Mesendoderm (in vitro differentiated cells): ENCODE results near the gene ST6GALNAC4.

ENCODE experiments used
- DNase-seq: peaks from one replicate; pipeline ENCODE4 v3.0.0; 2013
- H2AK5ac ChIP-seq: 2 replicates; pipeline ENCODE4 v1.6.1; 2013; ENCODE audit warnings: low read length, inconsistent platforms
- H2BK120ac ChIP-seq: 2 replicates; pipeline ENCODE4 v1.6.1; 2013; ENCODE audit warnings: low read depth, mild to moderate bottlenecking, low read length, moderate library complexity, mixed read lengths
- H2BK15ac ChIP-seq: replicated peaks from 2 replicates; pipeline ENCODE4 v1.6.1; 2013; ENCODE audit warnings: low read depth, mild to moderate bottlenecking, moderate library complexity
- H2BK5ac ChIP-seq: 2 replicates; pipeline ENCODE4 v1.6.1; 2013; ENCODE audit warnings: low read length, inconsistent platforms
- H3K18ac ChIP-seq: 2 replicates; pipeline ENCODE4 v1.6.1; 2013; ENCODE audit warnings: mild to moderate bottlenecking, low read length, mixed read lengths
- H3K23ac ChIP-seq: one replicate; pipeline ENCODE4 v1.6.1; 2013; ENCODE audit warnings: low read length
- H3K27ac ChIP-seq: 2 replicates; pipeline ENCODE4 v1.5.1; 2013; ENCODE audit warnings: low read depth, mild to moderate bottlenecking, inconsistent platforms, low read length, moderate library complexity
- H3K27me3 ChIP-seq: 2 replicates; pipeline ENCODE4 v1.6.1; 2013; ENCODE audit warnings: low read length, control low read depth, mild to moderate bottlenecking, inconsistent platforms; ENCODE audit not compliant: insufficient read depth, poor library complexity
- H3K36me3 ChIP-seq: 2 replicates; pipeline ENCODE4 v1.6.1; 2013; ENCODE audit warnings: low read length, inconsistent platforms; ENCODE audit not compliant: control insufficient read depth, insufficient read depth
- H3K4ac ChIP-seq: one replicate; pipeline ENCODE4 v1.6.1; 2013; ENCODE audit warnings: low read depth, mild to moderate bottlenecking, low read length, moderate library complexity
- H3K4me1 ChIP-seq: 2 replicates; pipeline ENCODE4 v1.6.1; 2013; ENCODE audit warnings: low read depth, low read length, inconsistent platforms; ENCODE audit not compliant: control insufficient read depth
- H3K4me2 ChIP-seq: 2 replicates; pipeline ENCODE4 v1.6.1; 2013; ENCODE audit warnings: low read length
- H3K4me3 ChIP-seq: 2 replicates; pipeline ENCODE4 v1.5.1; 2013; ENCODE audit warnings: mild to moderate bottlenecking, low read length
- H3K56ac ChIP-seq: one replicate; pipeline ENCODE4 v1.6.1; 2013; ENCODE audit warnings: low read length
- H3K79me1 ChIP-seq: 2 replicates; pipeline ENCODE4 v1.6.1; 2013; ENCODE audit warnings: low read length, inconsistent platforms
- H3K79me2 ChIP-seq: 2 replicates; pipeline ENCODE4 v1.6.1; 2013; ENCODE audit warnings: mild to moderate bottlenecking, low read length; ENCODE audit not compliant: control insufficient read depth, insufficient read depth
- H3K9ac ChIP-seq: 2 replicates; pipeline ENCODE4 v1.6.1; 2013; ENCODE audit warnings: low read length, inconsistent platforms
- H4K5ac ChIP-seq: one replicate; pipeline ENCODE4 v1.6.1; 2013; ENCODE audit warnings: low read length
- H4K8ac ChIP-seq: one replicate; pipeline ENCODE4 v1.6.1; 2013; ENCODE audit warnings: low read depth, mild to moderate bottlenecking, control low read depth, low read length, moderate library complexity
- WGBS: extraction: QIAGEN DNeasy Blood & Tissue Kit; methylation state at CpG from one replicate; pipeline ENCODE4 v1.1.7; 2013; ENCODE audit warnings: low lambda C conversion rate, missing lambda C conversion rate; ENCODE audit not compliant: insufficient coverage; ENCODE audit errors: extremely low coverage; 5-methylcytosine and 5-hydroxymethylcytosine counted together

Gene ST6GALNAC4

DNA sequence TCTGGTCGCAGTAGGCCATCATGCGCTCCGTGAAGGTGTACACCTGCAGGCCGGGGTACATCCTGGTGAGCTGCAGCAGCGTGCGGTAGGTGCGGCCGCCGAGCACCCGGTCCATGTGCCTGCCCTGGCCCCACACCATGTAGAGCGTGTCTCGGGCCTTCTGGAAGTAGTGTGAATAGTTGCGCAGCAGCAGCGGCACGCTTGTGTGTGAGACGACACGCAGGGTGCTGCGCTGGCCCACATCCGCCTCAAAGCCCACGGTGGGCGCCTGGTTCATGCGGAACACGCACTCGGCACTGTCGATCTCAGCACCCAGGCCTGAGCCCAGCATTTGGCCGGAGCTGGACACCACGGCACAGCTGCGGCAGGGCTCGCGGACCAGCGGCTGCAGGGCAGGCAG is 4.5 kb downstream of the ST6GALNAC4 start:
- no peaks in the 10 kb centered on the region for H3K36me3 ChIP-seq
- no CpG with 5 or more reads among the region's 31 CpGs for WGBS
- no peak overlapping the region for H3K27ac ChIP-seq

DNA sequence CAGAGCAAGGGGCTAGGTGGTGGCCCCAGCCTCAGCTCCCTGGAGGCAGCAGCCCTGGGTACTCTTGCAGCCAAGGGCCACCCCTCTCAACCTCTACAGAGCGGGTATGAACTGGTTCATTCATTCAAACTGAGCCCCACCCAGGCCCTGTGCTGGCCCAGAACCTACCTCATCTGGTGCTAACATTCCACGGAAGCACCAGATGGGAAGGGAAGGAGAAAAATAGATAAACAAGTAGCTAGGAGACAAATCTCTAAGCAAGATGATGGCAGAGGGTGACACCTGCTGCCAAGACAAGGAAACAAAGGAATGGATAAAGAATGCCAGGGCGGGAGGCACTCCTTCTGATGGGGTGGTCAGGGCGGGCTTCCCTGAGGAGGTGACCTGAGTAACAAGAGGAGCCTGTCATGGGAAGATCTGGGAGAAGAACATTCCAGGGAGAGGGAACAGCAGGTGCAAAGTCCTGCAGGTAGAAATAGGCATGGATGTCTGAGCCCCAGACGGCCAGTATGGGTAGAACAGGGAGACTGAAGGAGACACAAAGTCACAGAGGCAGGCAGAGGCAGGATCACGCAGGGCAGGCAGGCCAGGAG is 6.1 kb downstream of the ST6GALNAC4 start:
- H3K4ac ChIP-seq, result no peak overlapping the region
- no peaks in the 10 kb centered on the region for H3K79me2 ChIP-seq
- H2BK15ac ChIP-seq, result no peak overlapping the region
- H3K27me3 ChIP-seq, result no peaks in the 10 kb centered on the region
- WGBS, result no CpG with 5 or more reads among the region's 6 CpGs
- H4K8ac ChIP-seq, result no peak overlapping the region
- H3K4me1 ChIP-seq, result no peaks in the 10 kb centered on the region
- H2BK120ac ChIP-seq, result no peak overlapping the region
- no peak overlapping the region for H2BK5ac ChIP-seq
- no peak overlapping the region for H4K5ac ChIP-seq
- no peak overlapping the region for H3K4me3 ChIP-seq
- peak; percentile 59 for DNase-seq
- H3K23ac ChIP-seq, result no peak overlapping the region
- no peak overlapping the region for H3K27ac ChIP-seq
- H3K56ac ChIP-seq, result no peak overlapping the region
- no peak overlapping the region for H3K4me2 ChIP-seq
- no peak overlapping the region for H3K18ac ChIP-seq
- no peak overlapping the region for H3K9ac ChIP-seq
- no peak overlapping the region for H2AK5ac ChIP-seq
- H3K79me1 ChIP-seq, result no peaks in the 10 kb centered on the region
- no peaks in the 10 kb centered on the region for H3K36me3 ChIP-seq

More for the DNA sequence above, 4.5 kb downstream of the ST6GALNAC4 start:
- Histone ChIP-seq H3K79me1 (no peaks in the 10 kb centered on the region), H3K4ac (no peak overlapping the region), H3K18ac (no peak overlapping the region), H2BK120ac (no peak overlapping the region), H3K23ac (no peak overlapping the region), H3K56ac (no peak overlapping the region), H3K4me1 (no peaks in the 10 kb centered on the region), H3K4me2 (no peak overlapping the region), H4K5ac (no peak overlapping the region), H3K27me3 (no peaks in the 10 kb centered on the region), H2AK5ac (no peak overlapping the region), H2BK5ac (no peak overlapping the region), H3K79me2 (no peaks in the 10 kb centered on the region), H4K8ac (no peak overlapping the region), H3K4me3 (no peak overlapping the region), H2BK15ac (no peak overlapping the region), H3K9ac (no peak overlapping the region)
- DNase-seq, result no peak

DNA sequence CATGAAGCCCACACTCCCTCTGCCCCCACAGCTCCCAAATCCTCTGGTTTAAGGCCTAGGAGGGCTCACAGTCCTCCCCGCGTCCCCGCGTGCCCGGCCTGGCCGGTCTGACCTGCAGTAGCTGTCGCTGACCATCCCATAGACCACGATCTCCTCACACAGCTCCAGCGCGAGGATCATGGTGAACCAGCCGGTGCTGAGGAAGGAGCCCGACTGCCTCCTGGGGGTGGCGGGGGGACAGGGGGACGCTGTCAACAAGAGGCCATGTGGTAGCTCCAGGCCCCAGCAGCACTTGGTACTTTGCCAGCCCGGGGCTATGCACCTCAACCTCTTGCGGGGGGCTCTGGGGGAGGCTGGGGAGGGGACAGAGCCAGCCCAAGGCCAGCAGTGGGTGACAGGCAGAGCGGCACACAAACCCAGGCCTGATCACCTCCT is 7.0 kb downstream of the ST6GALNAC4 start:
- no peak overlapping the region for H3K4me2 ChIP-seq
- no CpG with 5 or more reads among the region's 17 CpGs for WGBS
- H3K9ac ChIP-seq, result no peak overlapping the region
- H3K4ac ChIP-seq, result no peak overlapping the region
- no peak overlapping the region for H3K56ac ChIP-seq
- no peak overlapping the region for H2AK5ac ChIP-seq
- no peak overlapping the region for H2BK120ac ChIP-seq
- DNase-seq, result no peak
- no peaks in the 10 kb centered on the region for H3K4me1 ChIP-seq
- H4K8ac ChIP-seq, result no peak overlapping the region
- no peak overlapping the region for H3K4me3 ChIP-seq
- H3K23ac ChIP-seq, result no peak overlapping the region
- no peaks in the 10 kb centered on the region for H3K36me3 ChIP-seq
- H4K5ac ChIP-seq, result no peak overlapping the region
- H3K27me3 ChIP-seq, result no peaks in the 10 kb centered on the region
- no peak overlapping the region for H3K18ac ChIP-seq
- H2BK15ac ChIP-seq, result no peak overlapping the region
- H3K27ac ChIP-seq, result no peak overlapping the region
- no peaks in the 10 kb centered on the region for H3K79me2 ChIP-seq
- no peaks in the 10 kb centered on the region for H3K79me1 ChIP-seq
- no peak overlapping the region for H2BK5ac ChIP-seq

DNA sequence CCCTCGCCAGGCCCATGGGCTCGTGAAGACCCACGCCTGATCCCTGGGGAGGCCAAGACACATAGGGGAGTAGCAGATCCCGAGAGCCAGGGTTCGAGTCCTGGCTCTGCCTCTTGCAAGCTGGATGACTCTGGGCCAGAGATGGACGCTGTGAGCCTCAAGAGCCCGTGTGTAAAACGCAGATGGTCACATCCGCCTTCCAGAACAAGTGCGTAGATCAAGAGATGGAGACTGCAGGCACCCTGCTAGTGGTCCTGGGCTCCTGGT is 8.2 kb downstream of the ST6GALNAC4 start:
- H3K4ac ChIP-seq, result no peak overlapping the region
- H4K5ac ChIP-seq, result no peak overlapping the region
- no peak overlapping the region for H3K4me3 ChIP-seq
- no peak overlapping the region for H3K4me2 ChIP-seq
- no peaks in the 10 kb centered on the region for H3K36me3 ChIP-seq
- H3K79me1 ChIP-seq, result no peaks in the 10 kb centered on the region
- no peak overlapping the region for H2BK5ac ChIP-seq
- H3K4me1 ChIP-seq, result peaks cover 6% of the 10 kb centered on the region
- no peaks in the 10 kb centered on the region for H3K79me2 ChIP-seq
- DNase-seq, result no peak
- no peak overlapping the region for H3K9ac ChIP-seq
- H2AK5ac ChIP-seq, result no peak overlapping the region
- no peak overlapping the region for H2BK15ac ChIP-seq
- no peaks in the 10 kb centered on the region for H3K27me3 ChIP-seq
- H3K27ac ChIP-seq, result no peak overlapping the region
- WGBS, result no CpG with 5 or more reads among the region's 10 CpGs
- no peak overlapping the region for H3K23ac ChIP-seq
- no peak overlapping the region for H2BK120ac ChIP-seq
- H3K56ac ChIP-seq, result no peak overlapping the region
- H3K18ac ChIP-seq, result no peak overlapping the region
- no peak overlapping the region for H4K8ac ChIP-seq

DNA sequence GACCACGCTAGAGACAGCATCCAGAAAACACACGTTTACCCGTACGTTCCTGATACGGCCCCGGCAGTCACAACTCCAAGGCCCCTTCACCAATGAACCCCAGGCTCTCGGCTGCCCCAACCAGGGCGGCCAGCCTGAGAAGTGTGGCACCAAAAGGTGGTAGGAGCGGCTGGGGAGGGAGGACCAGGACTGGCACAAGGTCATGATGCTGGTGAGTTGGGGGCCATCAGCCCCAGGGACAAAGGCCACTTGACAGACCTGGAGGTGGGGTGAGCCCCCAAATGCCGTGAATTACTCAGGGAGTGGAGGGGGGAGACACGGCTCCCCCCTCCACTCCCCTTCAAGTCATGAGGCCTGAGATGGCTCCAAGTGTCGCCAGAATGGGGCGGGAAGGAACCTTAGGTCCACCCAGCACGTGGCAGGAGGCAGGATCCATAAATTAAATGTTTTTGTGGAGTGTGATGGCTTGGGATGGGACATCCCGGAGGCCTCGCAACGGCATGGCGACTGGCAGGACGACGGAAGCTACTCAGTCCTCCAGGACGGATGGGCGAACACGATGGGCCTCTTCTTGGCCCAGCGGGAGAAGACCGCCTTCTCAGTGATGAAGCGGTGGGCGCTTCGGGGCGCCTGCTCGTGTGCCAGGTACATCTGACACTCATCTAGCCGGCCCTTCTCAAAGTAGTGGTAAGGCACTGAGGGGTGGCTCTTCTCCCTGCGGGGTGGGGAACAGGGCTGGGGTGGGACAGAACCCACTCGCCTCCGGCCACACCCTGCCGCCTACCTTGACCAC is 8.8 kb downstream of the ST6GALNAC4 start:
- H2BK15ac ChIP-seq, result no peak overlapping the region
- peaks cover 6% of the 10 kb centered on the region for H3K4me1 ChIP-seq
- no peaks in the 10 kb centered on the region for H3K27me3 ChIP-seq
- no peak overlapping the region for H2BK120ac ChIP-seq
- H3K36me3 ChIP-seq, result no peaks in the 10 kb centered on the region
- no peak overlapping the region for H3K4me2 ChIP-seq
- H3K4ac ChIP-seq, result no peak overlapping the region
- no peaks in the 10 kb centered on the region for H3K79me2 ChIP-seq
- no peak overlapping the region for H3K9ac ChIP-seq
- no peak overlapping the region for H2BK5ac ChIP-seq
- no peak overlapping the region for H3K18ac ChIP-seq
- no peak overlapping the region for H4K5ac ChIP-seq
- H3K27ac ChIP-seq, result no peak overlapping the region
- no peak overlapping the region for H3K56ac ChIP-seq
- H4K8ac ChIP-seq, result no peak overlapping the region
- H3K79me1 ChIP-seq, result no peaks in the 10 kb centered on the region
- H2AK5ac ChIP-seq, result no peak overlapping the region
- no peak overlapping the region for H3K23ac ChIP-seq
- no peak for DNase-seq
- no peak overlapping the region for H3K4me3 ChIP-seq
- no CpG with 5 or more reads among the region's 35 CpGs for WGBS

DNA sequence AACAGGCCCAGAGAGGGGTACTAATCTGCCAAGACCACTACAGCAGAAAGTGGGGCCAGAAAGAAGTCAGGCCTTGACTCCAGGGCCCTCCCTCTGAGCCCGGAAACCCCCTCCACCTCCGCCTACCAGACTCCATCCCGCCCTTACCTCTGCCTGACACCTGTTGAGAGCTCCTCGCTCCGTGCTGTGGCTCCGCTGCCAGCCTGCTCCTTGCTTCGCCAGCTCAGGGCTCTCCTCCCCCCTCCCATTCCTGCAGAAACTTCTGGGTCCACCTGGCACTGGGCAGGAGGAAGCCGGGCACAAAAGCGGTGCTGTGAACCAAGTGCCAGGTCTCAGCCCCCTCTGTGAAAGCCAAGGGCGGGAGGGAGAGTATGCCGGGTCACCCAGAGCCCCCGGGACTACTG is 11.1 kb downstream of the ST6GALNAC4 start:
- H3K4me1 ChIP-seq, result peaks cover 6% of the 10 kb centered on the region

More for the DNA sequence above, 11.1 kb downstream of the ST6GALNAC4 start:
- H3K23ac ChIP-seq, result no peak overlapping the region
- no peaks in the 10 kb centered on the region for H3K79me1 ChIP-seq
- no peak overlapping the region for H3K18ac ChIP-seq
- H3K27ac ChIP-seq, result no peak overlapping the region
- no peaks in the 10 kb centered on the region for H3K79me2 ChIP-seq
- no peaks in the 10 kb centered on the region for H3K27me3 ChIP-seq
- no peak for DNase-seq
- no peak overlapping the region for H2BK5ac ChIP-seq
- H2AK5ac ChIP-seq, result no peak overlapping the region
- H4K8ac ChIP-seq, result no peak overlapping the region
- H2BK15ac ChIP-seq, result no peak overlapping the region
- no peak overlapping the region for H3K4me2 ChIP-seq
- no peak overlapping the region for H3K56ac ChIP-seq
- H3K4me3 ChIP-seq, result no peak overlapping the region
- no peaks in the 10 kb centered on the region for H3K36me3 ChIP-seq
- no peak overlapping the region for H4K5ac ChIP-seq
- no CpG with 5 or more reads among the region's 12 CpGs for WGBS
- H3K4ac ChIP-seq, result no peak overlapping the region
- H2BK120ac ChIP-seq, result no peak overlapping the region
- H3K9ac ChIP-seq, result no peak overlapping the region
